ENCODE measurements around the gene TCEANC.

DNA sequence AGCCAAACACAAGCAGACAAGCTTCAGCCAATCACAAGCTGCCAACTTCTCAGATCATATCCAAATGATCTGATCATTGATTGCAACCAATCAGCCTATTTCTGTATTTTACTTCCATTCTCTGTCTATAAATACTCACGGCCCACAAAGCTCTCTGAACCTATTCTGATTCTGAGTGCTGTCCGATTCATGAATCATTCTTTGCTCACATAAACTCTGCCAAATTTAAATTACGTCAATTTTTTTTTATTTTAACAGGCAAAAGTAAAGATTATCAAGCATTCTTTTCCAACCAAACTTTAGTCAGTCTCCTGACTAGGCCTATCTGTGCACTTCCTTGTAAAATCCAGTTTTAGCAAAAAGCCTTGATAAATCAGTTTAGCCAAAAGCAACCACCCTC is 1.8 kb upstream of the TCEANC start:
- TF ChIP-seq, protein P1, sequence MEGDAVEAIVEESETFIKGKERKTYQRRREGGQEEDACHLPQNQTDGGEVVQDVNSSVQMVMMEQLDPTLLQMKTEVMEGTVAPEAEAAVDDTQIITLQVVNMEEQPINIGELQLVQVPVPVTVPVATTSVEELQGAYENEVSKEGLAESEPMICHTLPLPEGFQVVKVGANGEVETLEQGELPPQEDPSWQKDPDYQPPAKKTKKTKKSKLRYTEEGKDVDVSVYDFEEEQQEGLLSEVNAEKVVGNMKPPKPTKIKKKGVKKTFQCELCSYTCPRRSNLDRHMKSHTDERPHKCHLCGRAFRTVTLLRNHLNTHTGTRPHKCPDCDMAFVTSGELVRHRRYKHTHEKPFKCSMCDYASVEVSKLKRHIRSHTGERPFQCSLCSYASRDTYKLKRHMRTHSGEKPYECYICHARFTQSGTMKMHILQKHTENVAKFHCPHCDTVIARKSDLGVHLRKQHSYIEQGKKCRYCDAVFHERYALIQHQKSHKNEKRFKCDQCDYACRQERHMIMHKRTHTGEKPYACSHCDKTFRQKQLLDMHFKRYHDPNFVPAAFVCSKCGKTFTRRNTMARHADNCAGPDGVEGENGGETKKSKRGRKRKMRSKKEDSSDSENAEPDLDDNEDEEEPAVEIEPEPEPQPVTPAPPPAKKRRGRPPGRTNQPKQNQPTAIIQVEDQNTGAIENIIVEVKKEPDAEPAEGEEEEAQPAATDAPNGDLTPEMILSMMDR (IDR thresholded peaks at IDR 0.05; ENCODE audit: poor library complexity, severe bottlenecking), result no peak
- TF ChIP-seq REST (IDR thresholded peaks at IDR 0.05; ENCODE audit: borderline replicate concordance) (no peak), POLR2AphosphoS5 (IDR thresholded peaks at IDR 0.05) (no peak), EZH2 (IDR thresholded peaks at IDR 0.05; ENCODE audit: borderline replicate concordance, insufficient read depth, low read length, poor library complexity, severe bottlenecking) (no peak), EP300 (conservative IDR thresholded peaks at IDR 0.05; ENCODE audit: poor library complexity, severe bottlenecking) (no peak), SMC3 (conservative IDR thresholded peaks at IDR 0.05; ENCODE audit: poor library complexity) (no peak), RAD21 (conservative IDR thresholded peaks at IDR 0.05) (no peak), MXI1 (conservative IDR thresholded peaks at IDR 0.05; ENCODE audit: poor library complexity, severe bottlenecking) (no peak), TAF1 (IDR thresholded peaks at IDR 0.05; ENCODE audit: low read depth) (no peak)
